ENCODE data around the gene ERBB2. TPM values are rescaled to one million over a fixed set of nuclear protein-coding genes. Genes with fewer than 3 reads are reported as not detected.

Gene ERBB2
- total and polyA plus RNA-seq, 2 of the 13 experiments (the other 11 are each of a cell fraction or from before 2014, with no cell fraction given) = 57.7 to 64.1 TPM

- TF ChIP-seq MTA1 (CRISPR knock-in tag; IDR thresholded peaks at IDR 0.05; ENCODE audit: borderline replicate concordance) (peak; percentile 75; the same call in 1 of the 2 replicates), FOXK2 (IDR thresholded peaks at IDR 0.05) (0 out of 2 replicates have a peak, but pooled peaks have one; percentile 32), ZMYM3 (CRISPR knock-in tag; IDR thresholded peaks at IDR 0.05) (0 out of 2 replicates have a peak, but pooled peaks have one; percentile 41), ZFP37 (CRISPR knock-in tag; IDR thresholded peaks at IDR 0.05; ENCODE audit: borderline replicate concordance) (no peak), FOXM1 (CRISPR knock-in tag; IDR thresholded peaks at IDR 0.05) (no peak), HMGA1 (CRISPR knock-in tag; conservative IDR thresholded peaks at IDR 0.05) (no peak), CENPT (CRISPR knock-in tag; IDR thresholded peaks at IDR 0.05; ENCODE audit: low read depth) (0 out of 2 replicates have a peak, but pooled peaks have one; percentile 24), SOX13 (IDR thresholded peaks at IDR 0.05) (0 out of 2 replicates have a peak, but pooled peaks have one; percentile 56), SOX13 (CRISPR knock-in tag; conservative IDR thresholded peaks at IDR 0.05 in 1 of 2, IDR thresholded peaks at IDR 0.05 in 1 of 2) (peak in 1 of 2 experiments; percentile 95; a peak in 2 of 4 replicates), NFYB (CRISPR knock-in tag; IDR thresholded peaks at IDR 0.05) (no peak), ZNF292 (CRISPR knock-in tag; IDR thresholded peaks at IDR 0.05; ENCODE audit: borderline replicate concordance, low read depth) (0 out of 2 replicates have a peak, but pooled peaks have one; percentile 46), SRF (IDR thresholded peaks at IDR 0.05; ENCODE audit: low read depth, low read length) (no peak), ZNF7 (CRISPR knock-in tag; IDR thresholded peaks at IDR 0.05) (no peak), ELF3 (CRISPR knock-in tag; IDR thresholded peaks at IDR 0.05) (no peak), PREB (CRISPR knock-in tag; IDR thresholded peaks at IDR 0.05) (no peak), ZNF775 (CRISPR knock-in tag; IDR thresholded peaks at IDR 0.05; ENCODE audit: borderline replicate concordance) (no peak), TFAP4 (IDR thresholded peaks at IDR 0.05; ENCODE audit: borderline replicate concordance, low read depth) (peak; percentile 36; the same call in 1 of the 2 replicates), GPN1 (CRISPR knock-in tag; IDR thresholded peaks at IDR 0.05; ENCODE audit: borderline replicate concordance) (no peak), ZNF407 (CRISPR knock-in tag; IDR thresholded peaks at IDR 0.05; ENCODE audit: not compliant biosample characterization) (no peak), ZSCAN21 (CRISPR knock-in tag; IDR thresholded peaks at IDR 0.05; ENCODE audit: borderline replicate concordance) (no peak)
Measured at GRCh38 chr17:39652587-39653315, 47.1 kb upstream of the ERBB2 start (continued).
